Right renal pelvis (tissue), 4 donors: Measurements from ENCODE around the gene MZB1. TPM values are rescaled to one million over a fixed set of nuclear protein-coding genes. Genes with fewer than 3 reads are reported as not detected.
A peak's percentile ranks its signal among the peaks of the same experiment; 100 is the strongest.

Experiments used
- DNase-seq, 4 donors: peaks; one replicate each; pipeline ENCODE4 v3.0.0-alpha.2; 2013; ENCODE audit warnings: low read depth in 4 of 4, low spot score in 3 of 4, missing footprints in 1 of 4
- polyA plus RNA-seq, 4 donors: library from polyadenylated mRNA; unstranded; fragments of 120-200 nt; gene quantifications; one replicate each; pipeline ENCODE4 v1.2.1, GENCODE V29; 2013; ENCODE audit not compliant: insufficient read length in 4 of 4

MZB1 gene
- polyA plus RNA-seq, 4 donors = 0.60 to 0.95 (median 0.72) TPM

- DNase-seq = peak; percentile 97 to 98 (median 98)
Observed at GRCh38 chr5:139341689-139342422, 47.9 kb downstream of the MZB1 start, which contains the start of gene PAIP2. TSS of gene PAIP2 (plus strand) at chr5:139341854. CDS start at chr5:139363785, 21,931 bp downstream.

GRCh38 chr5:139341187-139341688 lies 48.5 kb downstream of the MZB1 start:
- no peak for DNase-seq

- no peak for DNase-seq
Observed at GRCh38 chr5:139340051-139340450, 49.7 kb downstream of the MZB1 start.

Other genes starting within 250 kb of the MZB1 start
- gene SIL1, start 191.5 kb downstream of the MZB1 start, polyA plus RNA-seq = 10 to 100 TPM; 52.6 to 55.5 (median 53.0) TPM
- gene MATR3, start 96.2 kb downstream of the MZB1 start, polyA plus RNA-seq = 100 to 1,000 TPM; 600 to 777 (median 751) TPM
- 100 to 1,000 TPM; 165 to 197 (median 196) TPM for gene PAIP2, start 48.1 kb downstream of the MZB1 start, polyA plus RNA-seq
- 10 to 100 TPM; 11.7 to 17.0 (median 14.5) TPM for gene SLC23A1, start 6.6 kb downstream of the MZB1 start, polyA plus RNA-seq
- gene PROB1, start 5.2 kb upstream of the MZB1 start, polyA plus RNA-seq = 1 to 10 TPM; 1.7 to 3.4 (median 2.1) TPM
- gene SPATA24, start 14.2 kb upstream of the MZB1 start, polyA plus RNA-seq = 10 to 100 TPM in 3 of 4 donors, 1 to 10 TPM in 1; 9.6 to 13.8 (median 11.7) TPM
- 10 to 100 TPM; 27.1 to 36.0 (median 31.5) TPM for gene DNAJC18, start 49.6 kb upstream of the MZB1 start, polyA plus RNA-seq
- 10 to 100 TPM; 25.6 to 27.8 (median 26.0) TPM for gene ECSCR, start 72.8 kb upstream of the MZB1 start, polyA plus RNA-seq
- gene SMIM33, start 81.1 kb upstream of the MZB1 start, polyA plus RNA-seq = under 1 TPM in 1 of 4 donors, not detected in 3; 0.03 TPM
- gene STING1, start 92.8 kb upstream of the MZB1 start, polyA plus RNA-seq = 10 to 100 TPM; 28.0 to 35.8 (median 31.7) TPM
- 100 to 1,000 TPM; 153 to 209 (median 197) TPM for gene UBE2D2, start 171.4 kb upstream of the MZB1 start, polyA plus RNA-seq